ENCODE results near the gene DHRS4.

The DHRS4 gene

GRCh38 chr14:23929822-23930294 is 23.7 kb upstream of the DHRS4 start:
- H3K4me3 ChIP-seq (ENCODE audit: low read depth, low read length), result no peak overlapping the region
- peak; percentile 66 for DNase-seq (ENCODE audit: low read depth)
- TF ChIP-seq POLR2A (IDR thresholded peaks at IDR 0.05; ENCODE audit: extremely low read depth, insufficient read length) (no peak), CTCF (IDR thresholded peaks at IDR 0.05; ENCODE audit: low read depth, low read length) (peak; percentile 92)

- DNase-seq (ENCODE audit: low read depth), result no peak
- TF ChIP-seq MYC (IDR thresholded peaks at IDR 0.05; ENCODE audit: low read depth, low read length) (no peak), POLR2A (IDR thresholded peaks at IDR 0.05; ENCODE audit: extremely low read depth, insufficient read length) (no peak), MAX (IDR thresholded peaks at IDR 0.05; ENCODE audit: low read depth, low read length) (no peak), CTCF (IDR thresholded peaks at IDR 0.05; ENCODE audit: low read depth, low read length) (no peak)
These were observed 22.8 kb upstream of the DHRS4 start for GRCh38 chr14:23930742-23931141.

GRCh38 chr14:23931721-23932289 is 21.8 kb upstream of the DHRS4 start:
- TF ChIP-seq POLR2A (IDR thresholded peaks at IDR 0.05; ENCODE audit: extremely low read depth, insufficient read length) (no peak), MYC (IDR thresholded peaks at IDR 0.05; ENCODE audit: low read depth, low read length) (no peak), MAX (IDR thresholded peaks at IDR 0.05; ENCODE audit: low read depth, low read length) (no peak), CTCF (IDR thresholded peaks at IDR 0.05; ENCODE audit: low read depth, low read length) (no peak)
- DNase-seq (ENCODE audit: low read depth), result no peak
- H3K4me3 ChIP-seq (ENCODE audit: low read depth, low read length), result no peak overlapping the region

More at GRCh38 chr14:23930742-23931141, 22.8 kb upstream of the DHRS4 start:
- H3K4me3 ChIP-seq (ENCODE audit: low read depth, low read length), result no peak overlapping the region

- TF ChIP-seq POLR2A (IDR thresholded peaks at IDR 0.05; ENCODE audit: extremely low read depth, insufficient read length), result no peak
- TF ChIP-seq MAX (IDR thresholded peaks at IDR 0.05; ENCODE audit: low read depth, low read length), result no peak
- TF ChIP-seq CTCF (IDR thresholded peaks at IDR 0.05; ENCODE audit: low read depth, low read length), result no peak
- TF ChIP-seq MYC (IDR thresholded peaks at IDR 0.05; ENCODE audit: low read depth, low read length), result no peak
- DNase-seq (ENCODE audit: low read depth), result no peak
- H3K4me3 ChIP-seq (ENCODE audit: low read depth, low read length), result no peak overlapping the region
These were observed 20.9 kb upstream of the DHRS4 start for GRCh38 chr14:23932639-23933038.

GRCh38 chr14:23933108-23933741 is 20.3 kb upstream of the DHRS4 start:
- TF ChIP-seq MYC (IDR thresholded peaks at IDR 0.05; ENCODE audit: low read depth, low read length) (no peak), POLR2A (IDR thresholded peaks at IDR 0.05; ENCODE audit: extremely low read depth, insufficient read length) (no peak), MAX (IDR thresholded peaks at IDR 0.05; ENCODE audit: low read depth, low read length) (no peak), CTCF (IDR thresholded peaks at IDR 0.05; ENCODE audit: low read depth, low read length) (no peak)
- no peak overlapping the region for H3K4me3 ChIP-seq (ENCODE audit: low read depth, low read length)
- DNase-seq (ENCODE audit: low read depth), result no peak

Data from NB4 (cell line).